Esophagus muscularis mucosa (tissue), 4 donors: Measurements from ENCODE around the gene SYNDIG1. TPM values are rescaled to one million over a fixed set of nuclear protein-coding genes. Genes with fewer than 3 reads are reported as not detected.

Experiments used
- DNase-seq: peaks from one replicate; pipeline ENCODE4 v3.0.0-alpha.2; 2017; ENCODE audit errors: extremely low spot score
- H3K27ac ChIP-seq, 4 donors: fragments of 200-600 bp; sonication (generic); replicated peaks in 1 of 4; 1 replicate in 3 of 4; 2 replicates in 1 of 4; pipeline ENCODE4 v1.5.1; 2016 to 2019; ENCODE audit warnings: mild to moderate bottlenecking in 1 of 4
- H3K27me3 ChIP-seq, 4 donors: fragments of 200-600 bp; sonication (generic); one replicate each; pipeline versions ENCODE4 v1.5.1 to v1.6.0; 2016 to 2019
- H3K36me3 ChIP-seq, 4 donors: fragments of 200-600 bp; sonication (generic); one replicate each; pipeline ENCODE4 v1.5.1; 2016 to 2019
- H3K4me1 ChIP-seq, 4 donors: fragments of 200-600 bp; sonication (generic); one replicate each; pipeline ENCODE4 v1.5.1; 2016 to 2019
- H3K4me3 ChIP-seq, 4 donors: fragments of 200-600 bp; sonication (generic); 1 replicate in 2 of 4; 2 replicates in 2 of 4; pipeline ENCODE4 v1.5.1; 2016 to 2019; ENCODE audit warnings: mild to moderate bottlenecking in 4 of 4, moderate library complexity in 1 of 4
- H3K9me3 ChIP-seq, 4 donors: fragments of 200-600 bp; sonication (generic); 1 replicate in 3 of 4; 2 replicates in 1 of 4; pipeline ENCODE4 v1.5.1; 2016 to 2019
- CTCF ChIP-seq, 3 experiments: fragments of 200-600 bp in 2 of 3; fragments of 450-650 bp in 1 of 3; sonication (generic) in 2 of 3; IDR thresholded peaks; one replicate each; pipeline ENCODE4 v1.5.1; 2017 to 2019; ENCODE audit warnings: antibody characterized with exemption in 3 of 3, mild to moderate bottlenecking in 2 of 3, moderate library complexity in 1 of 3
- EP300 ChIP-seq: sonication (generic); formaldehyde crosslinking; IDR thresholded peaks from one replicate; pipeline ENCODE4 v1.6.1; 2017; ENCODE audit warnings: antibody characterized with exemption
- POLR2A ChIP-seq: fragments of 450-650 bp; IDR thresholded peaks from one replicate; pipeline ENCODE4 v1.6.1; 2017; ENCODE audit warnings: antibody characterized with exemption, moderate library complexity, mild to moderate bottlenecking, low read depth
- POLR2AphosphoS5 ChIP-seq, 2 donors: sonication (generic); formaldehyde crosslinking; IDR thresholded peaks; one replicate each; pipeline ENCODE4 v1.6.1; 2017; ENCODE audit warnings: antibody characterized with exemption in 2 of 2
- WGBS: methylation state at CpG from one replicate; pipeline ENCODE4 v1.1.5; 2018; 5-methylcytosine and 5-hydroxymethylcytosine counted together
- intact Hi-C: fragments of 100-400 bp; cut with DNase I; formaldehyde crosslinking; loops from one replicate; pipeline ENCODE4 v1.15.1; 2023
- total RNA-seq, 4 donors: library from RNA; depleted of rRNA; stranded (reverse); fragments of >200 nt; gene quantifications; one replicate each; pipeline versions ENCODE4 v1.1.0 to v1.2.1, GENCODE V29; 2016

SYNDIG1 gene
- total RNA-seq, 4 donors from 2014 or later = not detected

GRCh38 chr20:24690408-24690807 lies 221.0 kb downstream of the SYNDIG1 start:
- no peak overlapping the region for H3K27ac ChIP-seq
- 31% methylated on average over 1 of the region's 1 CpG for WGBS

DNA sequence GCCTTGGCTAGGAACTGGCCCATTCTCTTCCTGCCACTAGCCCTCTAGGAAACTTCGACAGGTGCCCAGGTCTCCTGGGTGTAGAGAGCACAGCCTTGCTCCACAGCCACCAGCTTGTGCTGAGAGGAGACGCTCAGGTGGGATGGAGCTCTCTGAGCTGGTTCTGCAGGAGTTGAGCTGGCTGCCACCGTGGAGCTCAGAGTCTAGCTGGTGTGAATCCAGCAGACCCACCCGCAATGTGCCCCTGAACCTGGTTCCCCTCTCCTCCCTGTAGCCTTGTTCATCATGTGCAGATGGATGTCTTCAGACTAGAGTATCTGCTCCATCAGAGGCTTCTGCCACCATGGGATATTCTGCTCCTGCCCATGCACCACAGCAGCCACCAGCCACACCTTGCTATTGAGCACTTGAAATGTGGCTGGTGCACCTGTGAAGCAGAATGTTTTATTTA lies 222.5 kb downstream of the SYNDIG1 start:
- Histone ChIP-seq H3K27me3 (peaks cover 0 to 15% (median 0%) of the 10 kb centered on the region in 4 donors), H3K4me1 (peaks cover 7 to 9% (median 8%) of the 10 kb centered on the region in 4 donors), H3K36me3 (no peaks in the 10 kb centered on the region), H3K9me3 (peaks cover 0 to 6% (median 5%) of the 10 kb centered on the region in 4 donors), H3K4me3 (no peak overlapping the region), H3K27ac (no peak overlapping the region)
- 98% methylated on average over 4 of the region's 4 CpGs for WGBS
- TF ChIP-seq POLR2AphosphoS5 (IDR thresholded peaks at IDR 0.05) = no peak
- TF ChIP-seq POLR2A = no peak
- no peak for TF ChIP-seq CTCF (IDR thresholded peaks at IDR 0.05)
- no peak for TF ChIP-seq EP300
- intact Hi-C loops = no loop called here
- DNase-seq = peak; percentile 57

More at GRCh38 chr20:24690408-24690807, 221.0 kb downstream of the SYNDIG1 start:
- intact Hi-C loops = no loop called here
- no peak for TF ChIP-seq CTCF (IDR thresholded peaks at IDR 0.05)
- no peak for TF ChIP-seq EP300
- no peak for TF ChIP-seq POLR2AphosphoS5 (IDR thresholded peaks at IDR 0.05)
- no peak for TF ChIP-seq POLR2A
- H3K27me3 ChIP-seq = peaks cover 0 to 15% (median 0%) of the 10 kb centered on the region in 4 donors
- H3K9me3 ChIP-seq = peaks cover 0 to 6% (median 5%) of the 10 kb centered on the region in 4 donors
- no peak for DNase-seq
- H3K4me1 ChIP-seq = peaks cover 7 to 9% (median 8%) of the 10 kb centered on the region in 4 donors
- H3K4me3 ChIP-seq = no peak overlapping the region
- no peaks in the 10 kb centered on the region for H3K36me3 ChIP-seq

DNA sequence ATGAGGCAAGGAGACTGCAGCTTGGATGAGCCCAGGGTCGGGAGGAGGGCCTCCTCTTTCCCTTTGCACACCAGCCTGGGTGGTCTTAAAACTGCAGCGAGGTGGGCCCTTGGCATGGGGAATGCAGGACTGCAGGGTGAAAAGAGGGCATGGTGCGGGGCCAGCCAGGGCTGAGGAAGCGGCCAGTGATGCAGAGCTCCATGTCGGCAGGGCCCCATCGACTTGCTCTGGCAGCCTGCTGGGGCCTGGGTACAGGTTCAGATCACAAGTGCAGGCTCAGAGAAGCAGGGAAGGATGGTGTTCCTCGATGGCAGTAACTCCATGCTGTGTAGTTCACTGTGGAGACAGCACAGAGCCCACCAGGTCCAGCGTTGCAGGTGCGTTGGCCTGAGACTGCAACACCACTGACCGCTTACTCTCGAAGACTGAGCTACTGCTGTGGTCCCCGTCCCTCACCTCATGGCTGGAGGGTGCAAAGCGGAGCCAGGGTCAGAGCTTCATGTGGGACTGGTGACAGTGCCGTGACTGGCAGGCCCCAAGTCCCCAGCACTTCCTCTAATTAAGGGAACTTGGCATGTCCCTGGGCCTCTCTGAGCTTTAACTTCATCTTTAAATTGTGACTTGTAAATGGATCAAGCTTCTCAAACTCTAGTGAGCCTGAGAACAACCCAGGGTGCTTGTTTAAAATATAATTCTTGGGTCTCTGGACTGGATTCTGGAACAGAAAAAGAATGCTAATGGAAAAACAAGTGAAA lies 223.2 kb downstream of the SYNDIG1 start:
- TF ChIP-seq POLR2A (no peak), CTCF (IDR thresholded peaks at IDR 0.05) (no peak), EP300 (no peak), POLR2AphosphoS5 (IDR thresholded peaks at IDR 0.05) (no peak)
- no peak for DNase-seq
- Histone ChIP-seq H3K27ac (no peak overlapping the region), H3K4me3 (no peak overlapping the region), H3K4me1 (peaks cover 7 to 9% (median 8%) of the 10 kb centered on the region in 4 donors), H3K9me3 (peaks cover 0 to 6% (median 4%) of the 10 kb centered on the region in 4 donors), H3K36me3 (no peaks in the 10 kb centered on the region), H3K27me3 (peaks cover 0 to 15% (median 0%) of the 10 kb centered on the region in 4 donors)
- intact Hi-C loops = no loop called here
- WGBS = 90% methylated on average over 14 of the region's 14 CpGs

- Histone ChIP-seq H3K27ac (no peak overlapping the region), H3K9me3 (no peaks in the 10 kb centered on the region), H3K4me1 (peaks cover 7 to 9% (median 8%) of the 10 kb centered on the region in 4 donors), H3K36me3 (no peaks in the 10 kb centered on the region), H3K4me3 (no peak overlapping the region), H3K27me3 (peaks cover 0 to 15% (median 0%) of the 10 kb centered on the region in 4 donors)
- no peak for DNase-seq
- intact Hi-C loops = no loop called here
- no peak for TF ChIP-seq EP300
- TF ChIP-seq POLR2AphosphoS5 (IDR thresholded peaks at IDR 0.05) = no peak
- TF ChIP-seq POLR2A = no peak
- TF ChIP-seq CTCF (IDR thresholded peaks at IDR 0.05) = no peak
- WGBS = 92% methylated on average over 9 of the region's 9 CpGs
Observed at GRCh38 chr20:24693466-24694156, 224.2 kb downstream of the SYNDIG1 start.
